Measurements from ENCODE around the gene SFR1.

The SFR1 gene
- total RNA-seq = 4.7 to 15.6 (median 8.6) reads per million in 9 experiments

DNA sequence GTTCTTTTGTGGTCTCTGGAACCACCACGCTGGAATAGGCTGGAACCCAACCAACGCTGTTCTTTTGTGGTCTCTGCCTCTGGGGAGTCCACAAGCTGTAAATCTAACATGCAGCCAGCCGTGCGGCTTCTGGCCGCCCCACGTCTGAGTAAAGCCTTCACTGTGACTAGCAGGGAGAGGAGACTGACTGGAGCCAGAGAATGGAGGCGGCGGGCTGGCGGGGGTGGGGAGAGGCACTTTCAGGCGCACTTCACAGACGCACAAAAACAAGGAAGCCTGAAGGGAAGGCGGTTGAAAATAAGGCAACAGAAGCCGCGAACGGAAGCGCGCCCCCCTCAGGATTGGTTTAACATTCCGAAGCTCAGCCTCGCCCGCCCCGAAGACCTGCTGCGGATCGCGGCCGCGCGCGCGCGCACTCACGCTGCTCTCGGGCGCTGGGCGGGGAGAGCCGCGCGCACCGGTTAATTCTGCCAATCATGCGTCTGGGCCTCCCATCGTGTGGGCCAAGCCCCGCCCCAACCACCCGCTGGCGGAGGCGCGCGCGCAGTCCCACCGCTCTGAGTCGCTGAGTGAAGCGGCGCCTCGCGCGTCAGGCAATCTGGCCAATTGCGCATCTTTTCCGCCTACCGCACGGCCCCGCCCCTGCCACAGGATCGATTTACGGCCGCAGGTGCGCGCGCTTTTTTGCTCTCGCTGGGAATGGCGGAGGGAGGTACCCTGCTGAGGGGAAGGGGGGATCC, at the start of gene SFR1:
Gene SFR1, plus strand, starts transcription at position 687 of the 740 bp plus-strand sequence. Its CDS starts 13 bp downstream, at position 700.
- DNase-seq = peak; percentile 98 to 99 (median 98)
- peak within 1 kb of the TSS; percentile 99 for H3K27ac Mint-ChIP-seq
- peak; percentile 75 for ATAC-seq (replicated peaks)
- H3K27me3 Mint-ChIP-seq = peaks cover 0 to 8% of the 10 kb centered on the region in 2 donors
- peak within 1 kb of the TSS; percentile 91 to 93 for H3K4me3 Mint-ChIP-seq
- no peaks in the 10 kb centered on the region for H3K9me3 Mint-ChIP-seq
- peaks cover 43% of the 10 kb centered on the region for H3K36me3 Mint-ChIP-seq (ENCODE audit: insufficient read depth)
- H3K4me1 Mint-ChIP-seq (ENCODE audit: low read depth in 2 of 2) = peaks cover 10 to 12% of the 10 kb centered on the region in 2 donors

GRCh38 chr10:104072786-104073185, 49.2 kb upstream of the SFR1 start:
- Mint-ChIP-seq H3K4me1 (ENCODE audit: low read depth in 2 of 2) (no peaks in the 10 kb centered on the region), H3K4me3 (no peak overlapping the region), H3K36me3 (ENCODE audit: insufficient read depth) (no peaks in the 10 kb centered on the region), H3K27ac (no peak overlapping the region), H3K9me3 (no peaks in the 10 kb centered on the region), H3K27me3 (peaks cover 0 to 2% of the 10 kb centered on the region in 2 donors)
- ATAC-seq (replicated peaks) (no peak), DNase-seq (no peak)

- H3K9me3 Mint-ChIP-seq = no peaks in the 10 kb centered on the region
- H3K27me3 Mint-ChIP-seq = no peaks in the 10 kb centered on the region
- DNase-seq (no peak), ATAC-seq (replicated peaks) (no peak)
- no peak overlapping the region for H3K27ac Mint-ChIP-seq
- H3K4me3 Mint-ChIP-seq = no peak overlapping the region
- H3K36me3 Mint-ChIP-seq (ENCODE audit: insufficient read depth) = no peaks in the 10 kb centered on the region
- H3K4me1 Mint-ChIP-seq (ENCODE audit: low read depth in 2 of 2) = no peaks in the 10 kb centered on the region
These were observed 47.5 kb upstream of the SFR1 start for GRCh38 chr10:104074505-104074904.

DNA sequence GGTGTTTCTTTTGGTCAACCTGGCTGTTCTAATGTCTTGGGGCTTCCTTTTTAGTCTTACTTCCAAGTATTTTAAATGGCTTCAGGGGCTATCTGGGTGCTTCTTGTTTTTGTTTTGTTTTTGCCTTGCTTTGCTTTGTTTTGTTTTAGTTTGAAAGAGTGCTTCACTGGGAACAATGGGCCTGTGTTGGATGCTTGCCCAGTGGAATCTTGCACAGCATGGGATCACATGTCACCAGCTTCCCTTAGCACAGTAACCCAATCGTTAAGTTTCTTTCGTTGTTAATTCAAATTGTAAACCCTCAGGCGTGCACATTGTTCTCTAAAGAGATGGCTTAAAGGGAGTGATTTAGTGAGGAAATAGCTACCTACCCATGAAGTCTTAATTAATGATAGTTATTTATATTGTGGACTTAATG, 45.2 kb upstream of the SFR1 start:
- DNase-seq (no peak), ATAC-seq (replicated peaks) (no peak)
- Mint-ChIP-seq H3K4me1 (ENCODE audit: low read depth in 2 of 2) (no peaks in the 10 kb centered on the region), H3K4me3 (no peak overlapping the region), H3K9me3 (no peaks in the 10 kb centered on the region), H3K36me3 (ENCODE audit: insufficient read depth) (no peaks in the 10 kb centered on the region), H3K27me3 (no peaks in the 10 kb centered on the region), H3K27ac (no peak overlapping the region)

DNA sequence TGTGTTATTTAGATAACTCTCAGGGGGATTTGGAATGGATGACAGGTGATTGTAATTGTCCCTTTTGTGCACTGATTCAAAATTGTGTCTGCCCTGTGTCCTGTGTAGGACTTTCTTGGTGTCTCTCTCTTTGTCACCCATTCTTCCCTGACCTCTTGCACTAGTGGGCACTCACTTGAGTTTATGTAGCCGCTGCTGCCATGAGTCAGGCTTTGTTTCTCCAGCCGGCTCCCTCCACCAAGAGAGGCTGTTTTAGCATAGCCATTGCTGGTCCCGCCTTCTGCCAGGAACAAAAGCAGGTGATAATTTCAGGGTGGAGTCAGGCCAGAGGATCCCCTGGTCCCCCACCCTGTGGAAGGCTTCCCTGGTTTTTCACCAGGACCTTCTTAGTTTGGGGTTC, 44.7 kb upstream of the SFR1 start:
- no peaks in the 10 kb centered on the region for H3K9me3 Mint-ChIP-seq

DNA sequence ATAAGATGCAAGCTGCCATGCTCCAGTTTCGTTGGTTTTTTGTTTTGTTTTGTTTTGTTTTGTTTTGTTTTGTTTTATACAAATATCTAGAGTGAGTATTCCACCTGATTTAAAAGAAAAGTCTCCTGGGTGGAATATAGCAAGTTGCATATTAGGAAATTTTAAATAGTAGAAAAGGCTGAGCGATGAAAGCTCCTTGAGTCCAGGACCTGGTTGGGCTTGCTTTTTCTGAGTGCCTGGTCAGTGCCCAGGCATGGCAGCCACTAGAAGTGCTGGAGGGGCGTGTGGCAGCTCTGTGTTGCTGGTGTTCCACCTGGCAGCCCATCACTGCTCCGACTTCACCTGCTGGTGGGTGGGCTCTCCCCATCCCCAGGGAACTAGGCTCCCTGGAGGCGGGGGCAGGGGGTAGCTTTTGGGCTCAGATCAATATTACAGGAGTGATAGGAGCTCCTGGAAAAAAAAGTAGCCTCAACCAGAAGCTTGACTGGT, 44.3 kb upstream of the SFR1 start:
- Mint-ChIP-seq H3K4me3 (no peak overlapping the region), H3K36me3 (ENCODE audit: insufficient read depth) (no peaks in the 10 kb centered on the region), H3K27me3 (no peaks in the 10 kb centered on the region), H3K4me1 (ENCODE audit: low read depth in 2 of 2) (no peaks in the 10 kb centered on the region), H3K9me3 (no peaks in the 10 kb centered on the region), H3K27ac (no peak overlapping the region)
- ATAC-seq (replicated peaks) (no peak), DNase-seq (no peak)

More for the DNA sequence above, 44.7 kb upstream of the SFR1 start:
- Mint-ChIP-seq H3K27ac (no peak overlapping the region), H3K4me1 (ENCODE audit: low read depth in 2 of 2) (no peaks in the 10 kb centered on the region), H3K36me3 (ENCODE audit: insufficient read depth) (no peaks in the 10 kb centered on the region), H3K27me3 (no peaks in the 10 kb centered on the region), H3K4me3 (no peak overlapping the region)
- ATAC-seq (replicated peaks) (no peak), DNase-seq (no peak)

- Mint-ChIP-seq H3K27ac (no peak overlapping the region), H3K9me3 (no peaks in the 10 kb centered on the region), H3K36me3 (ENCODE audit: insufficient read depth) (no peaks in the 10 kb centered on the region), H3K4me1 (ENCODE audit: low read depth in 2 of 2) (no peaks in the 10 kb centered on the region), H3K27me3 (no peaks in the 10 kb centered on the region), H3K4me3 (no peak overlapping the region)
- DNase-seq (no peak), ATAC-seq (replicated peaks) (peak; percentile 36)
These were observed 41.2 kb upstream of the SFR1 start for GRCh38 chr10:104080762-104081161.

- Mint-ChIP-seq H3K27me3 (no peaks in the 10 kb centered on the region), H3K4me1 (ENCODE audit: low read depth in 2 of 2) (no peaks in the 10 kb centered on the region), H3K9me3 (no peaks in the 10 kb centered on the region), H3K4me3 (no peak overlapping the region), H3K27ac (no peak overlapping the region), H3K36me3 (ENCODE audit: insufficient read depth) (no peaks in the 10 kb centered on the region)
- ATAC-seq (replicated peaks) (no peak), DNase-seq (no peak)
These were observed 40.0 kb upstream of the SFR1 start for GRCh38 chr10:104081998-104082397.

- Mint-ChIP-seq H3K4me3 (no peak overlapping the region), H3K4me1 (ENCODE audit: low read depth in 2 of 2) (no peaks in the 10 kb centered on the region), H3K27me3 (no peaks in the 10 kb centered on the region), H3K9me3 (no peaks in the 10 kb centered on the region), H3K27ac (no peak overlapping the region), H3K36me3 (ENCODE audit: insufficient read depth) (no peaks in the 10 kb centered on the region)
- DNase-seq = no peak
- no peak for ATAC-seq (replicated peaks)
These were observed 37.4 kb upstream of the SFR1 start for GRCh38 chr10:104084482-104085142.

DNA sequence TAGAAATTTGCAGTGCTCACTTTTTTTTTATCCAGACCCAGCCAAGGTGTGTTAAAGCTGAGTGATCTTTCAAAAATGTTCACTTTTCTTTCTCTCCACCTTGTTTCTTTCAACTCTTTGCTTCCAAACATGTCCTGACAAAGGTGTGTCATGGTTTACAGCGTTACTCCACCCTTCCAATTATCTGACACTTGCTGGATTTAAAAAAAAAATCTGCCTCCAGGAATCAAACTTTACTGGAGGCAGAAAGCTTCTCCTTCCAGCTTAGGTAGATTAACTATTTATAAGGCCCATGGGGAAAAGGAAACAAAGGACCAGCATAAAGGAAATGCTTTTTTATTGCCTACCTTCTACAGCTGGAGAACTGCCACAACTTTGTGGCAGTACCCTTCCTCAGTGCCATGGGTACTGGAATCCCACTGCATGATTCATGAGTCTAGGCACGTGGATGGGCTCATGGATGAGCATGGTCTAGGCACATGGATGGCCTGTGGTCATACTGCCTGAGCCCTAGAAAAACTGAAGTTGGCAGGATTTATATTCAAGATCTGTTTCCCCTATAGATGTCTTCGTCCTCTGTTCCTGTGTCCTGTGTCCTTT, 36.1 kb upstream of the SFR1 start, which contains the start of gene COL17A1:
Gene COL17A1, minus strand, starts transcription at position 80 of the 600 bp plus-strand sequence. CDS start 5,207 bp downstream, outside the sequence.
- ATAC-seq (replicated peaks) (no peak), DNase-seq (no peak)
- H3K36me3 Mint-ChIP-seq (ENCODE audit: insufficient read depth) = no peaks in the 10 kb centered on the region

DNA sequence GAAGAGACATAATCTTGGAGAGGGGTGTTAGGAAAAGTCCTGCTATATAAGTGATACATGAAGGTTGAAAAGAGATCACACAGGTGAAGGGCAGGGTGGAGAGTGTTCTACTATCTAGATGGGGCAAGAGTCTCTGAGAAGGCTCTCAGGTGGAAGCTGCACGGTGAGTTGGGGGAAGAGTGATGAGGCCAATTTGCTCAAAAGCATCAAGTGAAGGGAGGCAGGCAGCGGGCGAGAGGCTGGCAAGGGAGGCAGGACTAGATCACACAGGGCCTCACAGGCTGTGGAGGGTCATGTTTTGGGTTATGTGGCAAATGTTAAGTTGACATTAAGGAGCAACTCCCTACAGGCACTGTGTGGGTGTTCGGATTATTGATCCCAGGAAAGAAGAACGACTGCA, 33.7 kb upstream of the SFR1 start:
- H3K4me3 Mint-ChIP-seq = no peak overlapping the region
- H3K27ac Mint-ChIP-seq = no peak overlapping the region
- DNase-seq (no peak), ATAC-seq (replicated peaks) (no peak)
- no peaks in the 10 kb centered on the region for H3K4me1 Mint-ChIP-seq (ENCODE audit: low read depth in 2 of 2)
- no peaks in the 10 kb centered on the region for H3K27me3 Mint-ChIP-seq
- H3K9me3 Mint-ChIP-seq = no peaks in the 10 kb centered on the region
- H3K36me3 Mint-ChIP-seq (ENCODE audit: insufficient read depth) = no peaks in the 10 kb centered on the region

More for the DNA sequence above, 36.1 kb upstream of the SFR1 start, which contains the start of gene COL17A1:
- Mint-ChIP-seq H3K27ac (no peak within 1 kb of the TSS), H3K27me3 (no peaks in the 10 kb centered on the region), H3K4me1 (ENCODE audit: low read depth in 2 of 2) (no peaks in the 10 kb centered on the region), H3K9me3 (no peaks in the 10 kb centered on the region), H3K4me3 (no peak within 1 kb of the TSS)

- Mint-ChIP-seq H3K27me3 (no peaks in the 10 kb centered on the region), H3K4me3 (no peak overlapping the region), H3K36me3 (ENCODE audit: insufficient read depth) (no peaks in the 10 kb centered on the region), H3K27ac (no peak overlapping the region), H3K9me3 (no peaks in the 10 kb centered on the region), H3K4me1 (ENCODE audit: low read depth in 2 of 2) (no peaks in the 10 kb centered on the region)
- DNase-seq = no peak
- no peak for ATAC-seq (replicated peaks)
These were observed 32.4 kb upstream of the SFR1 start for GRCh38 chr10:104089621-104090020.

DNA sequence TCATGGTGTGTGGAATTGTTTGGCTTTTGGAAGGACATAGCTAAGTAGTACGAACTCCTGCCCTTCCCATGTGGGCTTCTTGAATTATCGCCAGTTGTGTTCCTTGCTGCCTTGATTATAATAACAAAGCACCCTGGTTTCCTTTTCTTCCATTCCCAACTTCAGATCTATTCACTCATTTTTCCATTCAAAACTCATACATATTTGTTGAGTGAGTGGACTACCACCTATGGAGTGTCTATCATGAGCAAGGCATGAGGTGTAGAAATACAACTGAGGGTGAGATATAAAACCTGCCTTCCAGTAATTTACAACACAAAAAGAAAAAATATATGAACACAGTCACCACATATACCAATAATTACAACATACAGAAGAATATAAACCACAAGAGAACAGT, 31.4 kb upstream of the SFR1 start:
- no peaks in the 10 kb centered on the region for H3K9me3 Mint-ChIP-seq
- no peaks in the 10 kb centered on the region for H3K36me3 Mint-ChIP-seq (ENCODE audit: insufficient read depth)
- no peak overlapping the region for H3K27ac Mint-ChIP-seq
- DNase-seq (no peak), ATAC-seq (replicated peaks) (no peak)
- H3K4me3 Mint-ChIP-seq = no peak overlapping the region
- H3K27me3 Mint-ChIP-seq = no peaks in the 10 kb centered on the region
- no peaks in the 10 kb centered on the region for H3K4me1 Mint-ChIP-seq (ENCODE audit: low read depth in 2 of 2)

Measured in effector memory CD8-positive, alpha-beta T cell (primary cell).